Measurements from ENCODE around the gene FLII.
A peak's percentile ranks its signal among the peaks of the same experiment; 100 is the strongest.

Gene FLII

DNA sequence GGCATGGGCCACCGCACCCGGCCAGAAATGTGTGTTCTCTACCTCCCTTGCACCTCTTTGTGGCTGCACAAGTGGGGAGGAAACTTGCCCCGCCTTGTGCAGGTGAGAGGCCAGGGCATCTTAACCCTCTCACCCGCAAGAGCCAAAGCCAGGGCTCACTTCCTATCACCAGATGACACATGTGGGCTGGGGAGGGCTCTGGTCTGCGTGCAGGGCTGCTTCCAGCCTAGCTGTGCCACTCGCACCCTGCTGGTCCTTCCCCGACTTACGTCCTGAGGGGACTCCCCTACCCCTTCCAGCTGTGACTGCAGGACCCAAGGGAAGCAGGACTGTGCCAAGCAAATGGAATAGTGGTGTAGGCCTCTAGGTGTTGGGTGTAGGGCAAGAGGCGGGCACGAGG lies 8.8 kb upstream of the FLII start:
- in situ Hi-C loops (cut with HindIII; ENCODE audit: low sequenced_read_pairs) = no loop called here
- DNase-seq (ENCODE audit: low read depth, low spot score) = no peak
- TF ChIP-seq, protein P1, sequence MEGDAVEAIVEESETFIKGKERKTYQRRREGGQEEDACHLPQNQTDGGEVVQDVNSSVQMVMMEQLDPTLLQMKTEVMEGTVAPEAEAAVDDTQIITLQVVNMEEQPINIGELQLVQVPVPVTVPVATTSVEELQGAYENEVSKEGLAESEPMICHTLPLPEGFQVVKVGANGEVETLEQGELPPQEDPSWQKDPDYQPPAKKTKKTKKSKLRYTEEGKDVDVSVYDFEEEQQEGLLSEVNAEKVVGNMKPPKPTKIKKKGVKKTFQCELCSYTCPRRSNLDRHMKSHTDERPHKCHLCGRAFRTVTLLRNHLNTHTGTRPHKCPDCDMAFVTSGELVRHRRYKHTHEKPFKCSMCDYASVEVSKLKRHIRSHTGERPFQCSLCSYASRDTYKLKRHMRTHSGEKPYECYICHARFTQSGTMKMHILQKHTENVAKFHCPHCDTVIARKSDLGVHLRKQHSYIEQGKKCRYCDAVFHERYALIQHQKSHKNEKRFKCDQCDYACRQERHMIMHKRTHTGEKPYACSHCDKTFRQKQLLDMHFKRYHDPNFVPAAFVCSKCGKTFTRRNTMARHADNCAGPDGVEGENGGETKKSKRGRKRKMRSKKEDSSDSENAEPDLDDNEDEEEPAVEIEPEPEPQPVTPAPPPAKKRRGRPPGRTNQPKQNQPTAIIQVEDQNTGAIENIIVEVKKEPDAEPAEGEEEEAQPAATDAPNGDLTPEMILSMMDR (IDR thresholded peaks at IDR 0.05; ENCODE audit: low read depth, low read length) = no peak
- no peak overlapping the region for H3K4me3 ChIP-seq (ENCODE audit: low read depth, low read length)

DNA sequence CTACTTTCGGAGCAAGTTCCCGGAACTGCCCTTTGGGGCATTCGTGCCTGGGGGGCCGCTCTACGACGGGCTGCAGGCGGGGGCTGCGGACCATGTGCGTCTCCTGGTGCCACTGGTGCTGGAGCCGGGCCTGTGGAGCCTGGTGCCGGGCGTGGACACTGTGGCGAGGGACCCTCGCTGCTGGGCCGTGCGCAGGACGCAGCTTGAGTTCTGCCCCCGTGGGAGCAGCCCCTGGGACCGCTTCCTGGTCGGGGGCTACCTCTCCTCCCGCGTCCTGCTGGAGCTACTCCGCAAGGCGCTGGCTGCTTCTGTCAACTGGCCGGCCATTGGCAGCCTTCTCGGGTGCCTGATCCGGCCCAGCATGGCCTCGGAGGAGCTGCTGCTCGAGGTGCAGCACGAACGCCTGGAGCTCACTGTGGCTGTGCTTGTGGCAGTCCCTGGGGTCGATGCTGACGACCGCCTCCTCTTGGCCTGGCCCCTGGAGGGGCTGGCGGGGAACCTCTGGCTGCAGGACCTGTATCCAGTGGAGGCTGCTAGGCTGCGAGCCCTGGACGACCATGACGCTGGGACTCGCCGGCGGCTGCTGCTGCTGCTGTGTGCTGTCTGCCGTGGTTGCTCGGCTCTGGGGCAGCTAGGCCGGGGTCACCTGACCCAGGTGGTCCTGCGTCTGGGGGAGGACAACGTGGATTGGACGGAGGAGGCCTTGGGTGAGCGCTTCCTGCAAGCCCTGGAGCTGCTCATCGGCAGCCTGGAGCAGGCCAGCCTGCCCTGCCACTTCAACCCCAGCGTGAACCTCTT lies 5.5 kb upstream of the FLII start:
- no peak for DNase-seq (ENCODE audit: low read depth, low spot score)
- in situ Hi-C loops (cut with HindIII; ENCODE audit: low sequenced_read_pairs) = no loop called here

DNA sequence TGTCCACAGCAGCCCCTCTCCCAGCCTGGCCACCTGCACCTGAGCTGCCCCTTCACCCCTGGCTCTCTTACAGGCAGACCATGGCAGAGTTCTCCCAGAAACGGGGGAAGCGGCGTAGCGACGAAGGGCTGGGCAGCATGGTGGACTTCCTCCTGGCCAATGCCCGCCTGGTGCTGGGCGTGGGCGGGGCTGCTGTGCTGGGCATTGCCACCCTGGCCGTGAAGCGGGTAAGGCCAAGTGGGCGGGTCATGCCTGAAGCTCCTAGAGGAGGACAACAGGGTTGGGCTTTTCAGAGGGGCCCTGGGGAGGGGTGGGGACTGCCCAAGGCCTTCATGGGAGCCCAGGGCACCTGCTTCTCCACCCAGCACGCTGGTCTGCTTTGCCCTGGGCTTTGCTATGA lies 4.1 kb upstream of the FLII start:
- no peak for DNase-seq (ENCODE audit: low read depth, low spot score)
- H3K4me3 ChIP-seq (ENCODE audit: low read depth, low read length) = no peak overlapping the region
- TF ChIP-seq, protein P1 (IDR thresholded peaks at IDR 0.05; ENCODE audit: low read depth, low read length) = no peak
- in situ Hi-C loops (cut with HindIII; ENCODE audit: low sequenced_read_pairs) = no loop called here

More for the DNA sequence above, 5.5 kb upstream of the FLII start:
- no peak overlapping the region for H3K4me3 ChIP-seq (ENCODE audit: low read depth, low read length)
- TF ChIP-seq, protein P1 (IDR thresholded peaks at IDR 0.05; ENCODE audit: low read depth, low read length) = no peak

DNA sequence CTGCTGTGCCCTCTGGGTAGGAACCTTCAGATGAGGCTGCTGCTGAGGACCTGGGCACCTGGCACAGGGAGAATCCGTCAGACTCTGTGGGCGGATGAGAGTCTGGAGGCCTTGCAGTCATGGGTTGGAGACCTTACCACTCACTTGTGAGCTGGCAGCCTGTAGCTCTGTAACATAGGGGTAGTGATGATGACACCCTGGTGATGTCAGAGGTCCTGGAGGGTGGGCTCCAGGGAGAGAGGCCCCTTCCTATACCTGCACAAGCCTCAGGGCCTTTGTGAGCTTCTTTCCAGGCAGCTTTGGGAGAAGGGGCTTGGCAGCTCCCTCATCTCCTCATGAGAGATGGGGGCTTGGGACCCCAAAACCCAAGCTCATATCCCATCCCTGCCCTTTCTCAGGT lies 3.6 kb upstream of the FLII start:
- DNase-seq (ENCODE audit: low read depth, low spot score) = no peak
- no peak overlapping the region for H3K4me3 ChIP-seq (ENCODE audit: low read depth, low read length)
- TF ChIP-seq, protein P1 (IDR thresholded peaks at IDR 0.05; ENCODE audit: low read depth, low read length) = no peak
- in situ Hi-C loops (cut with HindIII; ENCODE audit: low sequenced_read_pairs) = no loop called here

DNA sequence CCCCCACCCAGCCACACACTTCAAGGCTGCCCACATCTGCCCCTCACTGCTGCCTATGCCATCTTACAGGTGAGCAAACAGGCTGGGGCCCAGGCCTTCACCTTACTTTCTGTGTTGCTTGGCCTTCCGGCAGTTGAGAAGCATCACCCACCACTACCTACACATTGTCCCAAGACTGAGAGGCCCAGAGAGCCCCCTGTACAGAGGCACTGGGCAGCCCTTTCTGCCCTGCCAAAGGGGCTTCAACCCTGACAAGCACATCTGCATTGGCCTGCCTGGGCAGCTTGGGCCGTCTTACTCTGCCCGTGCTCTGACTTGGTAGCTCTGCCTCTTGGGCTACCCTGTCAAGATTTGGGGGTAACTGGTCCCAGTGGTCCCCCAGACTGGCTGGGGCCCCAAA lies 3.1 kb upstream of the FLII start:
- peak overlapping the region; percentile 76 for H3K4me3 ChIP-seq (ENCODE audit: low read depth, low read length)
- TF ChIP-seq, protein P1 (IDR thresholded peaks at IDR 0.05; ENCODE audit: low read depth, low read length) = no peak
- in situ Hi-C loops (cut with HindIII; ENCODE audit: low sequenced_read_pairs) = no loop called here

DNA sequence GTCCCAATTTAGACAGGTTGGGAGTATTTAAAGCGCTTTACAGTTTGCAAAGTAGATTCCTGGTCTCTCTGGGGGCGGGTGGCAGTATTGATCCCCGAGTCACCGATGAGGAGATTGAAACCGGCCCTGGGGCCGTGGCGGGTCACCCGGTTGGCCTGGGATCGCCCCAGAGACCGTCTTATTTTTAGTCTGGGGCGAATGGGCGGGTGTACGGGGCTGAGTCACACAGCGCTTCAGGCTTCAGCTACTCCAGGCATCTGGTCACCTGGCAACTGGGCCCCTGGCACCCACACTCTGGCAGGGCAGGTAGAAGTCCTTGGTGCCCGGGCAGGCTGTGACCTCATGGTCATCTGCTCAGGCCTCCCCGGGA lies 2.6 kb upstream of the FLII start:
- in situ Hi-C loops (cut with HindIII; ENCODE audit: low sequenced_read_pairs) = no loop called here
- DNase-seq (ENCODE audit: low read depth, low spot score) = peak; percentile 29
- TF ChIP-seq, protein P1 (IDR thresholded peaks at IDR 0.05; ENCODE audit: low read depth, low read length) = no peak
- H3K4me3 ChIP-seq (ENCODE audit: low read depth, low read length) = peak overlapping the region; percentile 76

More for the DNA sequence above, 3.1 kb upstream of the FLII start:
- DNase-seq (ENCODE audit: low read depth, low spot score) = no peak
